KOPT-K1 (cell line): Measurements from ENCODE around the gene SOAT2.

Experiments used
- H3K27ac ChIP-seq: fragments of 200-600 bp; sonication (generic); 2 replicates; pipeline ENCODE4 v1.5.1; 2016; ENCODE audit warnings: antibody characterized with exemption, mild to moderate bottlenecking, low read depth, low read length; ENCODE audit not compliant: poor library complexity, severe bottlenecking
- H3K36me3 ChIP-seq: fragments of 200-600 bp; sonication (generic); 2 replicates; pipeline ENCODE4 v1.5.1; 2017; ENCODE audit warnings: antibody characterized with exemption, mild to moderate bottlenecking, low read length, moderate library complexity; ENCODE audit not compliant: insufficient read depth
- H3K9me3 ChIP-seq: fragments of 200-600 bp; sonication (generic); 2 replicates; pipeline ENCODE4 v1.5.1; 2017; ENCODE audit warnings: antibody characterized with exemption, low read length, mild to moderate bottlenecking; ENCODE audit not compliant: insufficient read depth, poor library complexity, severe bottlenecking

SOAT2 gene

DNA sequence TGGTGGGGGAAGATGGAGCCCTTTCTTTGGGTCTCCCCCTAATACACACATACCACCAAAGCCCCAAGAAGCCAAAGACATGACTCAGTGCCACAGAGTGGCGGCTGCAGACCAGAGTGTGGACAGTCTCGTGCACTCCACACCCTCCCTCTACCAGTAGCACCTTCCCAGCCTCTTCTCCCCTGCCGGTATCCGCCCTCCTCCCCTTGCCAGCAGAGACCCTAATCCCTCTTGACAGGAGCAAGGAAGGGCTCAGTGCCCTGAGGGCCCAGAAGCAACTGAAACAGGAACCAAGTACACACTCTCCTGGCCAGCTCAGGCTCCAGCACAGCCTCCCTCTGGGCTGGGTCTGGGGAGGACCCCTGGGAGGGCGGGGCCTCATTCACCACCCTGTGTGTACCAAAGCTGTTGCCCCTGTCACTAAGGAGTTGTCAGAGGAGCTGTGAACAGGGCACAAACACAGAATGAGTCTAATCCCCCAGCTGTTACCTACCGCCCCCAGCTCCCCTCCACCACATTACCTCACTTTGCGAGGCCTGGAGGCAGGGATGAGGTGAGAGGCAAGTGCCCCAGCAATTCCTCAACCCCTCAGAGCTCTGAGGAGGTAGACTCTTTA, 32.3 kb upstream of the SOAT2 start:
- Histone ChIP-seq H3K36me3 (peaks cover 35% of the 10 kb centered on the region; the same call in 1 of the 2 replicates), H3K9me3 (no peaks in the 10 kb centered on the region), H3K27ac (no peak overlapping the region)

DNA sequence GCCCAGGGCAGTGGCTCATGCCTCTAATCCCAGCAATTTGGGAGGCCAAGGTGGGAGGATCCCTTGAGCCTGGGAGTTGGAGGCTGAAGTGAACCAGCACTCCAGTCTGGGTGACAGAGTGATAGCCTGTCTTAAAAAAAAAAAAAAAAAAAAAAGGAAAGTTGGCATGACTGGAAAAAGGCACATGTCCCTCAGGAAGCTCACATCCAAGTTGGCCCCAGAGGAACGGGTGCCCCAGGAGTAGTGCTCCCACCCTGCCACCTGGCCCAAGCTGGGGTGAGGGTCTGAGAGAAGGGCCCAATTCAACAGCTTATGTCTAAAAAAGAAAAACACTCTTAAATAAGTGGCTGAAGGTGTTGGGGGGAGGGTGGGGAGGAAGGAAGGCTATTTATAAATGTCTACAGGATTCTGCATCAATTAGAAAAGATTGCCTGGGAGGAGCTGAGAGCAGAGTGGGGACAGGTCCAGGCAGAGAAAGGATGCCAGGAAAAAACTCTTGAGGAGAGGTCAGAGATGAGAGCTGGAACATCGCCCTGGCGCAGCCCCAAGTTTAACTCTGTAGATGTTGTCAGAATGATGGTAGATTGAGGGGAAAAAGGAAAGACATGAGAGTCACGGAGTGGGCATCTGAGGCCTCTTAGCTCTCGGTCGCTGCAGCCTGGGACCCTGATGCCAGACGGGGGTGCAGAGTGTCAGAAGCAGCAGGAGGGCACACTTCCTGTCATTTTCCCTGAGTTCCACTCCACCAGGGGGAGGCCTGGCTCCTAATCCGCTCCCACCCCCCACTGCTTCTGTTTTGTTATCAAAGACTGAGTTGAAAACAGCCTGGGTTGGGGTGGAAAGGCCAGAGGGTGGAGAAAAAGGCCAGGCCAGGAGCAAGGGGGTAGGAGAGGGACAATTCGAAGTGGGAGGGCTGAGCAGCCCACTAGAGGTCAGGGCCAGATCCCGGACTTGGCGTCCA, 31.4 kb upstream of the SOAT2 start:
- Histone ChIP-seq H3K36me3 (peaks cover 29% of the 10 kb centered on the region; the same call in 1 of the 2 replicates), H3K9me3 (no peaks in the 10 kb centered on the region), H3K27ac (no peak overlapping the region)

DNA sequence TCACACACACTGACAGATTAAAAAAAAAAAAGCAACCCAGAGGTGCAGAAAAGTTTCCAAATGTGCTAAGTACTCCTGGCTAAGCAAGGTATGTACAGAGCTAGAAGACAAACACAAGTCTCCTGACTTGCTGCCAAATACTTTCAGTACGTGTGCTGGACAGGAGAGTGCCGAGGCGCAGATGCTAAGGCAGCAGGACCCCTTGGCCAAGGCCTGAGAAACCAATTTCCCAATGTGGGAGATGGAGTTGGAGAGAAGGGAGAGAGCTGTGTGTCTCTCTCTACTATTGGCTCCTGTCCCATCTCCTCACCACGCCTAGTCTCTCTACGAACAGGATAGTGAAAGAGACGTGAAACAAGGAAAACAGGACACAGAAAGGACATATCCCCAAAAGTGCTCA, 29.4 kb upstream of the SOAT2 start:
- Histone ChIP-seq H3K9me3 (no peaks in the 10 kb centered on the region), H3K27ac (no peak overlapping the region), H3K36me3 (peaks cover 21% of the 10 kb centered on the region; the same call in 1 of the 2 replicates)

DNA sequence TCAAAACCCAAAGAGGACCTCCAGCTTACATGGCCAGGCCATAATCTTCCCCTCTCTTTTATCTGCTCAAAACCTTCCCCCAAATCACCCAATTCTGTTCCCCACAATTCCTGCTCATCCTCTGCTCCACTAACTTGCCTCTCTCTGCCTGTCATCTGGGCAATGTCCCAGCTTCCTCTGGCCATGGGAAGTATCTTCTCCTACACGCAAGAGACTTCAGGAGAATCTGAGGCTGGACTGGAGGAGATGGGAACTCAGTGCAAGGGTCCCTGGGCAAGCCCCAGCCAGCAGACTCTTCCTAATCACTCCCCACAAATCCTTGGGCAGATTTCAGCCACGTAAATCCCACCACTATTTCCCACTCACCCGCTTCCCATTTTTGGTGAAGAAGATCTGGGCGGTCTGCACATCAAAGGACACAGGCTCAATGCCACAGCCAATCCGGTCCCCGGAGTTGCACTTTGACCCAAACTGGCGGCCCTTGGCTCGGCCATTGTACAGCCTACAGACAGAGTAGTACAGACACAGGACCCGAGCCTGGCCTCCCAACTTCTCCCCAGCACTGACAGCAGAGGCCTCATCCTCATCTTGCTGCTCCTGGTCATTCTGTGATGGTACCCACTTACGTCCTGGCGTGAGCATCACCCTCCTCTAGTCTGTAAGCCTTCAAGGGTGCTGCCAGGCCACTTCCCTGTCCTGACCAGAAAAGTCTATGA, 28.8 kb upstream of the SOAT2 start:
- Histone ChIP-seq H3K36me3 (peaks cover 21% of the 10 kb centered on the region; the same call in 1 of the 2 replicates), H3K27ac (no peak overlapping the region), H3K9me3 (no peaks in the 10 kb centered on the region)

DNA sequence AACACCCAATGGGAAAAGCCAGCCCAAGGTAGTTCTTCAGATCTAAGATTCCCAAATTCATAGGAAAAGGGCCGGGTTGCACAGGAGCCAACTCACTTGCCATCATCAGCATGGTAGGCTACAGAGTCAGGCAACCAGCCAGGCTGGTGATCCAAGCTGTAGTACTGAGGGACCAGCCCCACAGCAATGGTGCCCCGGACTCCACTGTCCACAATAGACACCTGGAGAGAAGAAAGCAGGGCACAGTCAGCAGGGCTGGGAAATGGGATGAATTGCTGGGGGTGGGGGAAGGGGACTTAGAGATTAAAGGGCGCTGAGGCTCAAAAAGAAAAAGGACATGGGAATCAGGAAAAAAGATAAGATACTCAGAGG, 28.3 kb upstream of the SOAT2 start:
- peaks cover 21% of the 10 kb centered on the region; the same call in 1 of the 2 replicates for H3K36me3 ChIP-seq
- H3K27ac ChIP-seq = no peak overlapping the region
- no peaks in the 10 kb centered on the region for H3K9me3 ChIP-seq

DNA sequence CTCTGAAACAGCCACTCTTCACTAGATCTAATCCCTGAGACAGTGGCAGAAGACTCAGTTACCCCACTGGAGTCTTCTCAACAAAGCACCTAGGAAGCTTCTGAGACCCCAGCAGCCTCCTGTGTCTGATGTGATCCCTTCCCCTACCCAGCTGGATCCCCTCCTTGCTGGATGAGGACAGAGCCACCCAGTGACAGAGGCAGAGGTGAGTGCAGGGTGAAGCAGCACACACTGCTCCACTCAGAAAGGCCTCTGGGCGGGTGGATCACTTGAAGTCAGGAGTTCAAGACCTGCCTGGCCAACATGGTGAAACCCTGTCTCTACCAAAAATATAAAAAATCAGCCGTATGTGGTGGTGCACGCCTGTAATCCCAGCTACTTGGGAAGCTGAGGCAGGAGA, 26.8 kb upstream of the SOAT2 start:
- no peak overlapping the region for H3K27ac ChIP-seq
- peaks cover 21% of the 10 kb centered on the region; the same call in 1 of the 2 replicates for H3K36me3 ChIP-seq
- H3K9me3 ChIP-seq = no peaks in the 10 kb centered on the region

DNA sequence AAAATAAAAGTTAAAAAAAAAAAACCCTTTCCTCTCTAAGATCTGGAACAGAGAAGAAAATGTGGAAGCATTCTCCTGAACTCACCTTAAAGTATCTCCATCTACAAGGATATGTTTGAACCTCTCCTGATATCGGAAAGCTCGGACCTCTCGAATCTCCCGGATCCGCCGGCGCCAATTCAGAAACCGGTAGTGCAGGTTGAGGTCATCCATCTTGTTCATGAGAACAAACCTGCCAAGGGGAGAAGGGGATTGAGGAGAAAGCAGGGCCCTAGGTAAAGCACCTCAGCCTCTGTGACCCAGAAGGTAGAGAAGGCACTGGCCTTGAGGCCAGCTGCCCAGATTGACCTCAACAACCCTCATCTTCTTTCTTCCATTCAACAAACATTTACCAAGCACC, 26.3 kb upstream of the SOAT2 start:
- Histone ChIP-seq H3K36me3 (peaks cover 21% of the 10 kb centered on the region; the same call in 1 of the 2 replicates), H3K9me3 (no peaks in the 10 kb centered on the region), H3K27ac (no peak overlapping the region)

DNA sequence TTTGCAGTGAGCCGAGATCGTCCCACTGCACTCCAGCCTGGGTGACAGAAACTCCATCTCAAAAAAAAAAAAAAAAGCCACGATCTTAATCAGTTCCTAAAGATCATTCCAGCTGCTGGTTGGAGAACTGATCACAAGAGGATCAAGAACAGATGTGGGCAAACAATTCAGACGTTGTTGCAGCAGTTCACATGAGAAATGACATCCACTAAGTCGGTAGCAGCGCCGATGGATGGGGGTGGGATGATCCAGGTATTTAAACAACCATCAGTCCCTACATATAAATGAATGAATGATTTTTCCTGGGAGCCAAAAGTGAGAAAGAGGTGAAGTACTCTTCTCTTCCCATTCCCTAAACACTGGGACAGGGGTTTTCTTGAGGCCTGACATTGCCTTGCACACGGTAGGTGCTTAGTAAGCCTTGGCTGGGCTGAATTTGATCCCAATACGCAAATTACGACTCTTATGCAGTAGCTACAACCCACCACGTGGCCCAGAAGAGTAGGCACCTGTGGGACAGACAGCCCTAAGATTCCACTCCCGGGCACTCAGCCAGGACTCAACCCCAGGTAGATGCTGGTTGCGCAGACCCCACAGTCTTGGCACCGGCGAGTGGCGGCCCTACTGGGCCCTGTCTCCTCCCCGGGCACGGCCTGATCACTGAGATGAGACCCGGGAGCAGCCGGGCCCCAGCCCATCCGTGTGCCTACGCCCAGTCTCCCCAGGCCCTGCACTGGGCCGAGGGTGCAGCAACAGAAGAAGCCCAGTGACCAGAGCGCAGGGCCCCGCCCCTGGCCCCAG, 24.7 kb upstream of the SOAT2 start:
- peak overlapping the region; percentile 88 for H3K27ac ChIP-seq
- peaks cover 13% of the 10 kb centered on the region; the same call in 1 of the 2 replicates for H3K36me3 ChIP-seq
- no peaks in the 10 kb centered on the region for H3K9me3 ChIP-seq

DNA sequence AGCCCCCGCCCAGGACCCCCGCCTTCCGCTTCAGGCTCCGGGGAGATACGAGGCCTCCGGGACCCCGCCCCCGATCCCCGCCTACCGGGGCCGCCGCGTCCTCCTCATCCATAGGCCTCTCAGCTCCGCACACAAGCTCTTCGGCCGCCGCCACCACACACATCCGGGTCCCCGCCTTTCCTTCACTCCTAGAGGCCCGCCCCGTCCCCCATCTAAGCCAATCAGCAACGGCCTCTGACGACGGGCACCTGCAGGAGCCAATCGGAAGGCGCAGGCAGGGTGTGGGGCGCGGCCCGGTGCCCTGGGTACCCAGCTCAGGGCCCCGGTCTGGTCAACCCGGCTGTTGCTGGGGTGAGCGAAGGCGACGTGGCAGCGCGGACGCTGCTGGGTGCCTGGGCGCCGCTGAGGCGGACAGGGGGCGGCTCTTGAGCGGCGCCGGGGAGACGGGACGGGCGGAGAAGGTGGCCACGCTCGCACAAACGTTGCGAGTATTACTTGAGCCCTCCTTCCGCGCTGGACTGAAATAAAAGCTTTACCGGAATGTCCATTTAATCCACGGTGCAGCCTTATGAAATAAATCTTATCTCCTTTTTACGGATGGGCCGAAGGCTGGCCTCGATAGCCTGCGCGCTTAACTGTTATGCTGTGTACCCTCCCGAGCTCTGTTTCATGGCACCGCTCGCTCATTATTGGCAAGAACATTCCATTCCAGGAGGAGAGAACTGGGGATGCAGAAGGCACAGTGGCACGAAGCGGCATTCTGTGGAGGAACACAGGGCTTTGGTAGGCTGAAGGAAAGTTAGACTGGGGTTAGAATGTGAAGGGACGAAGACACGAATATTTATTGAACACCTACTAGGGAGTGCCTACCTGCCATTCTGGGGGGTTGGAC, 23.8 kb upstream of the SOAT2 start, which contains the start of gene SPRYD3:
Gene SPRYD3 (minus strand): TSS at position 165 of the 892 bp plus-strand sequence. CDS start 57 bp downstream, at position 108.
- H3K36me3 ChIP-seq = peaks cover 7% of the 10 kb centered on the region; the same call in 1 of the 2 replicates
- peak within 1 kb of the TSS; percentile 88 for H3K27ac ChIP-seq
- H3K9me3 ChIP-seq = peaks cover 4% of the 10 kb centered on the region

DNA sequence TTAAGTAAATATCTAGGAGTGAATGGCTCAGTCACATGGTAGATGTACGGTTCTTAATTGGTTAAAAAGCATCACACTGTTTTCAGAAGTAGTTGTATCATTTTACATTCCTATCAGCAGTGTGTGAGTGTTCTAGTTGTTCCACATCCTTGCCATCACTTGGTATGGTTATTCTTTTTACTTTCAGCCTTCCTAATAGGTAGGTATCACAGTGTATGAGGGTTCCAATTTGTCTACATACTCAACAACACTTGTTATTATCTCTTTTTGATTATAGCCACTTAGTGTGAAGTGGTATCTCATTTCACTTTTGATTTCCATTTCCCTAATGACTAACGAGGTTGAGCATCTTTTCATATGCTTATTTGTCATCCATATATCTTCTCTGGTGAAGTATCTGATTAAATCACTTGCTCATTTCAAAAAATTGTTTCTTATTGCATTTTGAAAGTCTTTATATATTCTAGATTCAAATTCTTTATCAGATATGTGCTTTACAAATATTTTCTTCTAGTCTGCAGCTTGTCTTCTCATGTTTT, 20.6 kb upstream of the SOAT2 start:
- no peak overlapping the region for H3K27ac ChIP-seq
- peaks cover 6% of the 10 kb centered on the region for H3K9me3 ChIP-seq
- no peaks in the 10 kb centered on the region for H3K36me3 ChIP-seq

DNA sequence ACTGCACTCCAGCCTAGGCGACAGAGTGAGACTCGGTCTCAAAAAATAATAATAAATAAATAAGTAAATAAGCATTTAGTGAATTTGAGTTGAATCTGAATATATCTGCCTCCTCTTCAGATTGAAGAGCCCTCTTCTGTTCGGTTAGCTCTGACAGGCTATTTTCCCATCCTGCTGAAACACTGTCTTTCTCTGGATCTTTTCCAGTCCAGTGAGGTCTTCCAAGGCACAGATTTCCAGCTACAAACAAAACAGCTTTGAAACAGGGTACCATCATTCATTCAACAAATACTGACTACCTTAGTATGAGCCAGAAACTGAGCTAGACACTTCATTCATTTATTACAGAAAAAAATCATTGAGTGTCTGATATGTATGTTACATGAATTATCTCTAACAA, 16.9 kb upstream of the SOAT2 start:
- Histone ChIP-seq H3K9me3 (peaks cover 6% of the 10 kb centered on the region), H3K27ac (no peak overlapping the region), H3K36me3 (no peaks in the 10 kb centered on the region)

DNA sequence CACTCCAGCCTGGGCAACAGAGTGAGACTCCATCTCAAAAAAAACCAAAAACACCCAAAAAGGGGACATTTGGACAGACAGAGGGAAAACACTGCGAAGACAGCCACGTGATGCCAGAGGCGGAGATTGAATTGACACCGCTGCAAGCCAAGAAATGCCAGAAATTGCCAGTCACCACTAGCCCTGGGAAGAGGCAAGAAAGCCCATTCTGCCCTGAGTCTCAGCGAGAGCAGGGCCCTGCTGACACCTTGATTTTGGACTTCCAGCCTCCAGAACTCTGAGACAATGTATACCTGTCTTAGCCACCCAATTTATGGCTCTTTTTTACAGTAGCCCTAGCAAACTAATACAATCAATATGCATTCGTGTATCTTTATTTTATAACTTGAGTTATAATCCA, 13.2 kb upstream of the SOAT2 start:
- Histone ChIP-seq H3K27ac (no peak overlapping the region), H3K9me3 (no peaks in the 10 kb centered on the region), H3K36me3 (no peaks in the 10 kb centered on the region)

DNA sequence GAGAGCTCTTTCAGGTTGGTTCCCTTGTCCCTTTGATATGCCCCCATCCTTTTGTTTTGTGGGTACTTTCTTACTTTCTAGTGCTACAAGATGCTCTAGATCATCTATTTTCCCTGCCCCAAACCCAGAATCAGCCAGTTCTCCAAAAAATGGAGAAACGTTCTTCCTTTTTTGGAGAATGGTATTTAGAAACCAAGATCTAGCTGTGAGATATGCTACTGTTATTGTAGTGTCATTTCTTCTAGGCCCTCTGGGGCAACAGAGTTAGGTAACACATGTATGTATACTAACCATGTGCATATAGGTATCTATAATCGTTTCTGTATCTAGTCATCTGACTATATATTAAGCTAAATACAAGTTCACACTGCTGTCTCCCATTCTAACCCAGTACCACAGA, 12.7 kb upstream of the SOAT2 start:
- no peak overlapping the region for H3K27ac ChIP-seq
- H3K9me3 ChIP-seq = no peaks in the 10 kb centered on the region
- H3K36me3 ChIP-seq = no peaks in the 10 kb centered on the region
